Mammary microvascular endothelial cell (primary cell): ENCODE data around the gene CRB3. TPM values are rescaled to one million over a fixed set of nuclear protein-coding genes. Genes with fewer than 3 reads are reported as not detected.

Source experiments
- total RNA-seq: library from RNA; depleted of rRNA; stranded (reverse); fragments of >200 nt; gene quantifications from 2 replicates; pipeline ENCODE4 v1.2.3, GENCODE V29; 2015

CRB3 gene, protein sequence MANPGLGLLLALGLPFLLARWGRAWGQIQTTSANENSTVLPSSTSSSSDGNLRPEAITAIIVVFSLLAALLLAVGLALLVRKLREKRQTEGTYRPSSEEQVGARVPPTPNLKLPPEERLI
- not detected in 2 replicates for total RNA-seq

DNA sequence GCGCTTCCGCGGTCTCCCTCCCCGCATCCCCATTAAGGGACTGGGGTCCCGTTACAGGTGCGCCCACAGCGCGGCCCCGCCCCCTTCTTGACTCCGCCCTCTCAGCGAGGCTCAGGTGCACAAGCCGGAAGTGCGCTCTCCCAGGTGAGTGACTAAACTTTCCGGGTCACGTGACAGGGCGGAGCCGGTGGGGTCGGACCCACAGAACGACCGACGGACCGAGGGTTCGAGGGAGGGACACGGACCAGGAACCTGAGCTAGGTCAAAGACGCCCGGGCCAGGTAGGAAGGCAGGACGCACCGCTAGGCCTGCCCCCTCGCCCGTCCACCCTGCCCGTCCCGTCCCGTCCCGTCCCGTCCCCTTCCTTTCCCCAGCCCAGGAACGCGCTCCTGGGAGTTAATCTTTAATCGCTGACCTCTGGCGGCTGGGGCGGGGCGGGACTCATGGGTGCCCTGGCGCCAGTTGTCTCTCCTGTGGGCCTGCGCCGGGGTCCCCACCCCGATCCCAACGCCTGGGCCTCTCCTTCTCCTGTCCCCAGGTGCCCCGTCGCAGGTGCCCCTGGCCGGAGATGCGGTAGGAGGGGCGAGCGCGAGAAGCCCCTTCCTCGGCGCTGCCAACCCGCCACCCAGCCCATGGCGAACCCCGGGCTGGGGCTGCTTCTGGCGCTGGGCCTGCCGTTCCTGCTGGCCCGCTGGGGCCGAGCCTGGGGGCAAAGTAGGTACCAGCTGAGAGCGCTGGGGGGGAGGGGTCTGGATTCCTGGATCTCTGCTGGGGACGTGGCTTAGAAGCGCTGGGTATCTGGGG lies at the start of gene CRB3:
TSS of gene CRB3 (plus strand) at position 202 of the 804 bp plus-strand sequence. CDS start at position 633, 431 bp downstream.

DNA sequence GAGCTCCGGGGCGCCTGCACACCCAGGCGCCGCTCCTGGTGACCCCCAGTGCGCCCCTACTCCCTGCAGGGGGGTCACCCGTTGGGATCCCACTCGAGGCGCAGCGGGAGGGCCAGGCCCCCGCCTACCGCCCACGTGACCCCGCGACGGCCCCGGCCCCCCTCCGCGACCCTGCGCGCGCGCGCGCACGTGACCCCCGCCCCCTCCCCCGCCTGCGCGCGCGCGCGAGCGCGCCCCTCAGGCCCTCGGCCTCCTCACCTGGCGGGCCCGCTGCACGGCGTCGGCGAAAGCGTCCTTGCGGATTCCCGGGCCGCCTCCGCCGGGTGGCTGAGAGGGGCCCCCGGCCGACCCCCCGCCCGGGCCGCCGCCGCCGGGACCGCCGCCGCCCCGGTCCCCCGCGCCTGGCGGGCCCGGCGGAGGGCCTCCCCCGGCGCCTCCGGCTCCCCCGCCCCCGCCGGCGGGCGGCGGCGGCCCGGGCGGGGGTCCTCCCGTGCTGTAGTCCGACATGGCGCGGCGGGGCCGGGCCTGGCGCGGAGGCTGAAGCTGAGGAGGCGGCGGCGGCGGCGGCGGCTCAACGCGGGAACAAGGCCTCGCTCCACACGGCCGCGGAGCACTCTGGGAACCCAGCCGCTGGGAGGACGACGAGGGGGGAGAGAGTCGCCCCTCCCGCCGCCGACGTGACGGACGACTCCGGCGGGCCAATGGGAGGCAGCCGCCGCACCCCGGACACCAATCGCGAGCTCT lies 39.7 kb upstream of the CRB3 start, which contains the start of gene KHSRP:
TSS of gene KHSRP (minus strand) at position 617 of the 744 bp plus-strand sequence. CDS start at position 507, 110 bp downstream.

DNA sequence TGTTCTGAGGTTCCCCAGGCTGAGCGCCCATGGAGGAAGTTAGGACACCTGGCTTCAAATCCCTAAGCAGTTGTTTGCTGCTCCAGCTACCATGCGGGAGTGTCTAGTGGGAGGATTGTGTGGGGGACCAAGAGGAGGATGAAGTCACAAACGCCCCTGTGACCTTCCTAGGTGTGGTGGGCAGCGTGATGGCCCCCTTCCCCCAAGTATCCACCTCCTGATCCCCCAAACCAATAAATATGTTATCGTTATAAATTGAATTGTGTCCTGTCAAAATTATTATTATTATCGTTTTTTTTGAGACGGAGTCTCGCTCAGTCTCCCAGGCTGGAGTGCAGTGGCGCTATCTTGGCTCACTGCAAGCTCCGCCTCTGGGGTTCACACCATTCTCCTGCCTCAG lies 30.4 kb upstream of the CRB3 start, which contains the start of gene SLC25A41:
TSS of gene SLC25A41 (minus strand) at position 101 of the 400 bp plus-strand sequence. CDS start at position 31, 70 bp downstream.

DNA sequence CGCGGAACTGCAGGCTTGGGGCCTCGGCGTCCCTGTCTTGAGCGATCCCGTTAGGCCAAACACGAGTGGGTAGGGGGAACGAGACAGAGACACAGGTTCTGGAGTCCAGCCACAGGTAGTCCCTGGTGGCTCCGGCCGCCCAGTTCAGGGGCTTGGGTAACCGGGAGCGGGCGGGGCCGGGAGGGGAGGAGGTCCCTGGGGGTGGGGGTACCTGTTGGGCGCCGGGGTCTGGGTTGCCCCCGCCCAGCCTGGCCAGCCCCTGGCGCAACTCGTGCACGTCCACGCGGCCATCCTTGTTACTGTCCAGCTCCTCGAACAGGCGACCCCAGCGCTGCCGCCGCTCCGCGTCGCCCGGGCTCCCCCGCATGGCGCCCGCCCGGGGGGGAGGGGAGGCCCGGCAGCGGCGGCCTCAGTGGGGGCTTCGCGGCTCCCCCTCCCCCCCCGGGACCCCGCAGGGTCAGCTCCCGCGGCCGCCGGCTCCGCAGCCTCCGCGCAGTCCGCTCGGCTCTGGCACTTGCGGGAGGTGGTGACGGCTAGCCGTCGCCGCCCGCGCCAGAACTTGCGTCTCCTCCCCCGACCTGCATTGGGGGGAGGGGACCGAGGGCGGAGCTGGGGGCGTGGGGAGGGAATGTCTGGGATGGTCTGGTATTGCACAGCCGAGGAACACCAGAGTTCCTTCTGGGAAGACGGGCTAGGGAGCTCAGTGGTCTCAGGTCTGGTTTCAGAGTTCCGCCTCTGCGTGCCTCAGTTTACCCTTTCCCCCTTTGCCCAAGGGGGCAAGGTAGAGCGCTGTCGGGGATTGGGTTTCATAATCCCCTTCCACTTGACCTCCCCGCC lies 4.6 kb upstream of the CRB3 start, which contains the start of gene SLC25A23:
TSS of gene SLC25A23 (minus strand) at position 531 of the 837 bp plus-strand sequence. CDS start at position 367, 164 bp downstream.

DNA sequence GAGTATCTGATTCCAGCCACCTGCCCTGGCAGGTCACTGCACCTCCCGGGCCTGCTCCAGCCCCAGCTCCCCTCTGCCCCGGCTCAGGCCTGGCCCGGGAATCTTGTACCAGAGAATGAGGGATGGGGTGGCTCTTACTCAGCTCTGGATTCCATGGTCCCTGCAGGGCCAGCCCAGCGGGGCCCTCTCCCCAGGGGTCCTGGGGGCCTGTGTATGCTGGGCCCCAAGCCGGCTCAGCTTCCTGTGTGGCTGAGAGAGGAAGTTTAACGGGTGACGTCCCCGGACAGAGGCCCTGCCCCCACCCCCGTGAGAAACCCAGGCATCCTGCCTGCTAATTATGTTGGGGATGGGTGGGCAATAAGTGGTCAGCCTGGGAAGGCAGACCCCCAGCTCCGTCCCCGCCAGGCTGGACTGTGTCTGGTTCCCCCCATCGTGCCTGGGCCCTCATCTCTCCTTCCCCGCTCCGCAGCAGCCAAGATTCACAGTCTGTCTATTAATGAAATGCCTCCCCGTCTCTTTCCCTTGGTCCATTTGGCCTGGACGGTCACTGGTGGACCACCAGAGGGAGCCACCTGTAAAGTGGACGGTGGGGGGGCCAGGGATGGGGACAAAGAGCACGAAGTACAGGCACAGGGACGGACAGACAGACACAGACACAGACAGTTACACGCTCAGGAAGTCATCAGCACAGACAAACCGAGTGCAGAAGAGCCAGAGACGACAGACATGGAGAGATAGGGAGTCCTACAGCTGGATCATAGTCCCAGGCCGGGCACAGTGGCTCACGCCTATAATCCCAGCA lies 17.7 kb downstream of the CRB3 start, which contains the start of gene DENND1C:
TSS of gene DENND1C (minus strand) at position 247 of the 802 bp plus-strand sequence. CDS start at position 155, 92 bp downstream.

DNA sequence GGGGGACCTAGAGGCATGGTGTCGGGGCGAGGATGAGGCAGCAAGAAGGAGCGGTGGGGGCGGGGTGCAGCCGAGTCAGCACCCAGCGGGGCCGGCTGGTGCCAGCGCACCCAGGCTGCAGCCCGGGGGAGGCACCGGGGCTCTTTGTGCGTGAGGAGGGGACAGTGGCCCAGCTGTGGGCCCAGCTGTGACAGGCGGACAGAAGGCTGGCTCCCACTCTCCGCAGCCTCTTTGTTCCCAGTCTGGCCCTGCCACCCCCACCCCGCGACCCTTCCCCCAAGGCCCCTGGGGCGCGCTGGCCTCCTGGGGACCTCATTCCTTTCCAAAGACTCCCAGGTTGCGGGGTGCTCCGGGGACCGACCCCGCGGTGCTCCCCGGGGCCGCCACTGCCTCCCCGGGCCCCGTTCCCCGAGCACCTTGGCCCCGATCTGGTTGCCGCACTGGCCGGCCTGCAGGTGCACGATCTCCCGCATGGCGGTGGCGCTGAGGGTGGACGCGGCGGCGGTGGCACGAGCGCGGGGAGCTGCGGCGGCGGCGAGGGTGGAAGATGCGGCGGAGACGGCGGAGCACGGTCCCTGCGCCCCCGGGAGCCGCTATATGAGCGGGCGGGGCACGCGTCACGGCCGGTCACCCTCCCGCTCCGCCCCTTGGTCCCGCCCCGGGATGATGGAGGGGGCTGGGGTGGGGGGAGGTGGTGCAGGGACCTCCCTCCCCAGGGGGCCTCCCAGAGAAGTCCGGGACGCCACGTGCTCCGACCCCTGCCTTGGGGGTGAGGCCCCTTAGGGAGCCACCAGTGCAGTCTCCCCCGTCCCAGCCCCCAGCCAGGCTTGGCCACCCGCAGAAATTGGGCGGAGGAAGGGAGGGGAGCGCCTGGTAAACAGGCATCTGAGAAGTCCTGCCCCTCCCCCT lies 37.9 kb downstream of the CRB3 start, which contains the start of gene TUBB4A:
TSS of gene TUBB4A (minus strand) at position 570 of the 909 bp plus-strand sequence. CDS start at position 473, 97 bp downstream.

Other genes starting within 250 kb of the CRB3 start
- gene MLLT1, start 184.3 kb upstream of the CRB3 start, total RNA-seq, result 20.2 and 22.0 TPM in 2 replicates
- not detected in 2 replicates for gene ACER1, start 130.7 kb upstream of the CRB3 start, total RNA-seq
- 134 and 153 TPM in 2 replicates for gene CLPP, start 102.7 kb upstream of the CRB3 start, total RNA-seq
- 23.7 and 27.7 TPM in 2 replicates for gene ALKBH7, start 91.5 kb upstream of the CRB3 start, total RNA-seq
- gene PSPN, start 88.3 kb upstream of the CRB3 start, total RNA-seq, result 0.84 and 3.9 TPM in 2 replicates
- gene GTF2F1, start 71.1 kb upstream of the CRB3 start, total RNA-seq, result 35.0 and 39.8 TPM in 2 replicates
- gene KHSRP, start 39.5 kb upstream of the CRB3 start, total RNA-seq, result 168 and 220 TPM in 2 replicates
- not detected in 2 replicates for gene SLC25A41, start 30.5 kb upstream of the CRB3 start, total RNA-seq
- 10.1 and 11.4 TPM in 2 replicates for gene SLC25A23, start 4.5 kb upstream of the CRB3 start, total RNA-seq
- not detected in 2 replicates for gene DENND1C, start 17.5 kb downstream of the CRB3 start, total RNA-seq
- not detected in 2 replicates for gene TUBB4A, start 38.0 kb downstream of the CRB3 start, total RNA-seq
- gene TNFSF9, start 66.8 kb downstream of the CRB3 start, total RNA-seq, result 1.0 and 1.3 TPM in 2 replicates
- gene CD70, start 126.9 kb downstream of the CRB3 start, total RNA-seq, result 0.33 and 2.8 TPM in 2 replicates
- not detected in 2 replicates for gene TNFSF14, start 205.9 kb downstream of the CRB3 start, total RNA-seq